ENCODE measurements around the gene PTPN1. TPM values are rescaled to one million over a fixed set of nuclear protein-coding genes. Genes with fewer than 3 reads are reported as not detected.
A peak's percentile ranks its signal among the peaks of the same experiment; 100 is the strongest.

Gene PTPN1
- total RNA-seq, 2 donors from 2014 or later, result 33.2 to 37.9 TPM

GRCh38 chr20:50572938-50573777 is 63.0 kb downstream of the PTPN1 start:
- H3K27ac ChIP-seq, result no peak overlapping the region
- intact Hi-C loops (cut with DNase I), result no loop called here
- no peak overlapping the region for H3K4me3 ChIP-seq
- no peak for DNase-seq
- TF ChIP-seq CTCF (IDR thresholded peaks at IDR 0.05), result no peak
- no peaks in the 10 kb centered on the region for H3K9me3 ChIP-seq
- no peak overlapping the region for H3K9ac ChIP-seq (ENCODE audit: low read depth in 2 of 2, low read length in 2 of 2)
- H3K36me3 ChIP-seq, result no peaks in the 10 kb centered on the region
- H3K27me3 ChIP-seq, result no peaks in the 10 kb centered on the region
- H3K4me1 ChIP-seq, result no peaks in the 10 kb centered on the region

- no peaks in the 10 kb centered on the region for H3K27me3 ChIP-seq
- peaks cover 4% of the 10 kb centered on the region for H3K4me1 ChIP-seq
- H3K4me3 ChIP-seq, result no peak overlapping the region
- H3K9me3 ChIP-seq, result no peaks in the 10 kb centered on the region
- no peak for TF ChIP-seq CTCF (IDR thresholded peaks at IDR 0.05)
- H3K27ac ChIP-seq, result no peak overlapping the region
- no peaks in the 10 kb centered on the region for H3K36me3 ChIP-seq
- intact Hi-C loops (cut with DNase I), result no loop called here
- no peak for DNase-seq
- no peak overlapping the region for H3K9ac ChIP-seq (ENCODE audit: low read depth in 2 of 2, low read length in 2 of 2)
Observed at GRCh38 chr20:50574108-50574507, 63.9 kb downstream of the PTPN1 start.

- no peaks in the 10 kb centered on the region for H3K36me3 ChIP-seq
- H3K4me3 ChIP-seq, result no peak overlapping the region
- H3K9ac ChIP-seq (ENCODE audit: low read depth in 2 of 2, low read length in 2 of 2), result no peak overlapping the region
- H3K27me3 ChIP-seq, result no peaks in the 10 kb centered on the region
- peaks cover 4% of the 10 kb centered on the region for H3K4me1 ChIP-seq
- no peaks in the 10 kb centered on the region for H3K9me3 ChIP-seq
- intact Hi-C loops (cut with DNase I), result no loop called here
- H3K27ac ChIP-seq, result no peak overlapping the region
- DNase-seq, result no peak
- TF ChIP-seq CTCF (IDR thresholded peaks at IDR 0.05), result no peak
Observed at GRCh38 chr20:50574586-50574985, 64.4 kb downstream of the PTPN1 start.

GRCh38 chr20:50575865-50576720 is 65.9 kb downstream of the PTPN1 start:
- Histone ChIP-seq H3K27me3 (no peaks in the 10 kb centered on the region), H3K9ac (ENCODE audit: low read depth in 2 of 2, low read length in 2 of 2) (no peak overlapping the region), H3K36me3 (no peaks in the 10 kb centered on the region), H3K4me3 (no peak overlapping the region), H3K9me3 (no peaks in the 10 kb centered on the region), H3K27ac (no peak overlapping the region), H3K4me1 (peaks cover 4% of the 10 kb centered on the region)
- DNase-seq, result peak; percentile 76
- peak; percentile 78 for TF ChIP-seq CTCF (IDR thresholded peaks at IDR 0.05)
- intact Hi-C loops (cut with DNase I), result loop anchor here (5.0 kb wide), 2 partner anchors 99 to 389 kb away; no protein-coding TSS in a partner anchor

GRCh38 chr20:50577175-50578018 is 67.2 kb downstream of the PTPN1 start:
- H3K9me3 ChIP-seq, result no peaks in the 10 kb centered on the region
- peaks cover 4% of the 10 kb centered on the region for H3K4me1 ChIP-seq
- DNase-seq, result peak; percentile 83
- H3K27ac ChIP-seq, result peak overlapping the region; percentile 49
- intact Hi-C loops (cut with DNase I), result loop anchor here (5.0 kb wide), 2 partner anchors 100 to 390 kb away; no protein-coding TSS in a partner anchor
- no peak for TF ChIP-seq CTCF (IDR thresholded peaks at IDR 0.05)
- no peak overlapping the region for H3K4me3 ChIP-seq
- no peaks in the 10 kb centered on the region for H3K27me3 ChIP-seq
- H3K36me3 ChIP-seq, result no peaks in the 10 kb centered on the region
- peak overlapping the region in 1 of 2 donors; percentile 52 for H3K9ac ChIP-seq (ENCODE audit: low read depth in 2 of 2, low read length in 2 of 2)

Measured in colonic mucosa (tissue), 4 donors.